Peyer's patch (tissue), 4 donors: Measurements from ENCODE around the gene TEKTIP1.

Experiments
- POLR2A ChIP-seq, 2 donors: fragments of 450-650 bp; IDR thresholded peaks; one replicate each; pipeline ENCODE4 v1.5.1; 2017; ENCODE audit warnings: antibody characterized with exemption in 2 of 2, mild to moderate bottlenecking in 2 of 2, moderate library complexity in 2 of 2
- TF ChIP-seq, protein P1 (sequence below), 6 experiments: fragments of 450-650 bp in 4 of 6; fragments of 200-600 bp in 2 of 6; sonication (generic) in 1 of 6; IDR thresholded peaks; one replicate each; pipeline ENCODE4 v1.5.1; 2017 to 2019; ENCODE audit warnings: antibody characterized with exemption in 6 of 6, mild to moderate bottlenecking in 3 of 6, moderate library complexity in 1 of 6

DNA sequence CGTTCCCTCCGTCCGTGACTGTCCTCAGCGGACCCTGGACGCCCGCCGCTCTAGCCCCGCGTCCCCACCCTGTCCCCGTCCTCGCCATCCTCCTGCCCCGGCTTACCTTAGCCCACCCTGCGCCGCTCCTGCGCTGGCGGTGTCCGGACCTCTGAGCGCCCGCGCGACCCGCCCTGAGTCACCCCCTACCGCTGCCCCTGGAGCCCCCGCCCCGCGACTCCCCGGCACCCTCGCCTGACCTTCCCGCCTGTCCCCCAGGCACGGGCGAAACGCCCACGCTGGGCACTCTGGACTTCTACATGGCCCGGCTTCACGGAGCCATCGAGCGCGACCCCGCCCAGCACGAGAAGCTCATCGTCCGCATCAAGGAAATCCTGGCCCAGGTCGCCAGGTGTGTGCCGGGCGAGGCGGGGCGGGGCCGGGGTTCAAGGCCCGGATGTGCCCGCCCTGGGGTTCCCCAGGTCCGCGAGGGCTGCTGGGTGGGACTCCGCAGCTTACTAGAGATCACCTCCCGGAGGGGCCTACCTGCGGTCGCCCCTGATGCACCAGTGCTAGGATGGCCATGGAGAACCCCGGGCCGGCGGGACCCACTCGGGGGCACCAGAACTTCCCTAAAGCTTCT is 38.9 kb downstream of the TEKTIP1 start:
- TF ChIP-seq, protein P1, sequence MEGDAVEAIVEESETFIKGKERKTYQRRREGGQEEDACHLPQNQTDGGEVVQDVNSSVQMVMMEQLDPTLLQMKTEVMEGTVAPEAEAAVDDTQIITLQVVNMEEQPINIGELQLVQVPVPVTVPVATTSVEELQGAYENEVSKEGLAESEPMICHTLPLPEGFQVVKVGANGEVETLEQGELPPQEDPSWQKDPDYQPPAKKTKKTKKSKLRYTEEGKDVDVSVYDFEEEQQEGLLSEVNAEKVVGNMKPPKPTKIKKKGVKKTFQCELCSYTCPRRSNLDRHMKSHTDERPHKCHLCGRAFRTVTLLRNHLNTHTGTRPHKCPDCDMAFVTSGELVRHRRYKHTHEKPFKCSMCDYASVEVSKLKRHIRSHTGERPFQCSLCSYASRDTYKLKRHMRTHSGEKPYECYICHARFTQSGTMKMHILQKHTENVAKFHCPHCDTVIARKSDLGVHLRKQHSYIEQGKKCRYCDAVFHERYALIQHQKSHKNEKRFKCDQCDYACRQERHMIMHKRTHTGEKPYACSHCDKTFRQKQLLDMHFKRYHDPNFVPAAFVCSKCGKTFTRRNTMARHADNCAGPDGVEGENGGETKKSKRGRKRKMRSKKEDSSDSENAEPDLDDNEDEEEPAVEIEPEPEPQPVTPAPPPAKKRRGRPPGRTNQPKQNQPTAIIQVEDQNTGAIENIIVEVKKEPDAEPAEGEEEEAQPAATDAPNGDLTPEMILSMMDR (IDR thresholded peaks at IDR 0.05), result no peak
- no peak for TF ChIP-seq POLR2A (IDR thresholded peaks at IDR 0.05)
